GM23248 (cell line): ENCODE measurements around the gene TNKS1BP1.

ENCODE experiments used
- EZH2 ChIP-seq: fragments of 200-600 bp; sonication (generic); IDR thresholded peaks from 2 replicates; pipeline ENCODE4 v1.6.1; 2018; ENCODE audit warnings: antibody characterized with exemption, mild to moderate bottlenecking; ENCODE audit not compliant: insufficient read depth, poor library complexity, severe bottlenecking
- EZH2phosphoT487 ChIP-seq: fragments of 200-600 bp; sonication (generic); IDR thresholded peaks from 2 replicates; pipeline ENCODE4 v1.6.1; 2018; ENCODE audit warnings: antibody characterized with exemption, moderate library complexity, mild to moderate bottlenecking, low read depth; ENCODE audit not compliant: insufficient read depth

DNA sequence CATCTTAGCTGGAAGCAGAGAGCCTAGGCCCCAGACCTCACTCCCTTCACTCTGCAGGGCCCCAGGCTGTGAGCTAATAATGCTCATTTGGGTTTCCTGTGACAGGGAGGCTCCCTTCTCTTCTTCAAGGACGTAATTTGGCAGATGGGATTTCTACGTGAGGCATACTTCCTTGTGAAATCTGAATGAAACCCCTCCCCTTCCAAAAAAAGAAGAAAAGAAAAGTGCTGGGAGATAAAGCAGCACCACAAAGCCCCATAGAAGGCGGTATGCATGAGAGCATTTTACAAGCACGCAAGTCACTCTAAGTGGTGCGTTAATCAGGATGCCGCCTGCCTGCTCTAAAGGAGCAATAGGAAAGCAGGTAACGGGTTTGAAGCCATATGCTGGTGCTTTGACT, 19.1 kb upstream of the TNKS1BP1 start:
- no peak for TF ChIP-seq EZH2
- TF ChIP-seq EZH2phosphoT487: no peak
